AG20443 (cell line): ENCODE results near the gene SCN4A.

Experiments used
- DNase-seq: peaks from one replicate; pipeline ENCODE4 v3.0.0; 2012; ENCODE audit warnings: low spot score, mixed read lengths

SCN4A gene

DNA sequence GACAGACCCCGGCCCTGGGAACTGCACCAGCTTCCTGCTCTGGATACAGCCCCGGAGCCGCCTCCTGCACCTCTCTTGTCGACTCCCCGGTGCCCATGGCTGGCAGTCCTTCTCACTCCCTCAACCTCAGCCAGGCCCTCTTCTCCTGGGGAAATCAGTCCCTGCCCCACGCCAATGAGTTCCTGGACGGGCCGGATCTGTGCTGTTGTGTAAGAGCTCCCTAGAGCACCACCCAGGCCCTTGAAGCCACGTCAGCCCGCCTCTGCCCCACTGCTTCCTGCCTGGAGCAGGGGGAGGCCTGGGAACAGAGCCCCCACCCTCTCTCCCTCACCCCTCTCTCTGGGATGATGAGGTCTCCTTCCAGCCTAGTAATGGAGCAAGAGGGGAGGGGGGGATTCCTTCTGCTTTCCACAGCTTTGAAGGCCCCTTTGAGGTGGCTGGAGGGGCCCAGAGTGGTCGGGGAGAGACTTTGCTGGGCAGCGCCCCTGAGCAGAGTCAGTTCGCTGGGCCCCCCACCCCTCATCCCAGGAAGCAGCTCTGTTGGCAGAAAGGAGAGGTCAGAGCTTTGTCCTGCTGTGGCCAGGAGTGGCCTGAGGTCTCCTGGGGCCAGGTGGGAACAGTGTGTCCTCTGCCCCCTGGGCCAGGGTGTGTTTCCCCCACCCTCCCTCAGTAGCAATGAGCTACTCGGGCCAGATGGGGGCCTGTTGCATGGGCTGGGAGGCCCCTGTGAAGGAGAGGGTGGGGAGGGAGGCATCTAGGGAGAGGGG is 29.2 kb upstream of the SCN4A start:
- DNase-seq = peak; percentile 54

DNA sequence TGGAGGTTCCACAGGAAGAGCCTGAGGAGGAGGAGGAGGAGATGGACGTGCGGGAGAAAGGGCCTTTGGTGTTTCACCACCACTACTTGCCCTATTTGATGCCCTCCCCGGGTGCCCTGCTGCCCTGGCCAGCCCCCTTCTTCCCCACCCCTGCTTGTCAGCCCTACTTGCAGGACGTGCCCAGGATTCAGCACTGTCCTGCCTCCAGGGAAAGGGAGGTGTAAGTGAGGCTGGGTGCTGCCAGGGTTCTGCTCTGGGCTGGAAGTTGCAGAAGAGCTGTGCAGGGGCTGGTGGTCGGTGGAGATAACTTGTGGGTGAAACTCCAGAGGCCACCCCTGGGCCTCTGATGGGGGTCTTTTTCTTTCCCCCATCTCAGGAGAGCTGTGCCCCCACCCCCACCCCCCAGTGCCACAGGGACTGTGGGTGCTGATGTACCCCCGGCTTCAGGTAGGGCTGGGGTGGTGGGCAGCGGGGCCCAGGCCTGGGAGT is 28.4 kb upstream of the SCN4A start:
- peak; percentile 4 for DNase-seq

DNA sequence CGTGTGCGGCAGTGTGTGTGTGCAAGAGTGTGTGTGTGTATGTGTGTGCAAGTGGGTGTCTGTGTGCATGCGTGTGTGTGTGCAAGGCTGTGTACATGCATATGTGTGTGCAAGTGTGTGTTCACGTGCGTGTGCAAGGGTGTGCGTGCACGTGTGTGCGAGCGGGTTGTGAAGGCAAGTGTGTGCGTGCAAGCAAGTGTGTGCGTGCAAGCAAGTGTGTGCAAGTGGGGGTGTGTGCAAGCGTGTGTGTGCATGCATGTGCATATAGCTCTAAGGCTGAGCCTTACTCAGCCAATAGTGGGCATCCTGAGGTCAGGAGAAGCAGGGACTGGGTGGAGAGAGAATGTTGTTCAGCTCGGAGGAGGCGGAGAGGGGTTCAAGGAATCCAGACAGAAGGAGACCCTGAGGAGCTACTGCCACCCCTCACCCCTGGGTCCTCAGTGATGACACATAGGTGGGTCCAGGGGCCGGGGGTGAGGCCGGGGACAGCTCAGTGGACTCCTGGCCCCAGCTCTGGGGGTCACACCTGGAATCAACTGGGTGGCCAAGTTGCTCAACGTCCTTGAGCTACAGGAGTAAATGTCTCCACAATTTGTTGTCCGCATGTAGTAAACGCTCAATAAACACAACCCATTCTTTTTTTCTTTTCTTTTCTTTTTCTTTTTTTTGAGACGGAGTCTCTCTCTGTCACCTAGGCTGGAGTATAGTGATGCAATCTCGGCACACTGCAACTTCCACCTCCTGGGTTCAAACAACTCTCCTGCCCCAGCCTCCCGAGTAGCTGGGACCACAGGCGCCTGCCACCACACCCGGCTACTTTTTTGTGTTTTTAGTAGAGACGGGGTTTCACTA is 27.2 kb upstream of the SCN4A start:
- peak; percentile 4 for DNase-seq

DNA sequence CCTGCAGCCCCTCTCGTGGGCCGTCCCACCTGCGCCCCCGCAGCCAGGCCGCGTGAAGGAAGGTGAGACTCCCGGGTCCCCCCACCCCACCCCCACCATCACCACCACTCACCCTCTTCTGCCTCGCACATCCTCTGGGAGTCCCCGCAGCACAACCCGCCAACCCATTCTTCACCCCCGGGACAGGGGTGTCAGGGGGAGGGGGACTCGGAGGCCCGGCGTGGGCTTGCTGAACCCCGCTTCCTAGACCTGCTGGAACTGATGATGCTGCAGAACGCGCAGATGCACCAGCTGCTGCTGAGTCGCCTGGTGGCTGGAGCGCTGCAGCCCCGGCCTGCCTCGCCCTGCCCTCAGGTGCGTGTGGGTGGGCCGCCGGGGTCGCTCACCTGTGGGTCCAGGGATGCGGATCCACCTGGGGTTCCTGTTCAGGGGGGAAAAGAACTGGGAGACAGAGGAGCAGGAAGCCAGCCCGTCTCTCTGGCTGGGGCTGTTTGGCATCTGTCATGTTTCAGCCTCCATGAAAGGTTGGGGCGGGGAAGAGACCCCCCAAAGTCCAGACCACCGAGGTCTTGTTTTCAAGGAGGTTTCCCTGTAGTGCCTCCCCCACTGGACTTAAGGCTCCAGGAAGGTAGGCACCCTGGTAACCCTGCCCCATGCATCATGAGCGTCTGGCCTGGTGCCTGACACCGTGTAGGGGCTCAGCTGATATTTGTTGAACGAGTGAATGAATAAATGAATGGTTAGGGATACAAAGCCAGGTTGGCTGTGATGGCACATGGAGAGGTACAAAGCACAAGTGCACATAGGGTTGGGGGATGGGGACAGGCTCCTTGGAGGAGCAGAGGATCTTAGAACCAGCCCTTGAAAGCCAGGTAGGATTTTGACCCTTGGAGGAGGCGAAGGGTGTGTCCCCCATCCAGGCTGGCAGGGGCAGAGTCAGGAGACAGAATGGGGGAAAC is 26.3 kb upstream of the SCN4A start:
- DNase-seq = peak; percentile 11

DNA sequence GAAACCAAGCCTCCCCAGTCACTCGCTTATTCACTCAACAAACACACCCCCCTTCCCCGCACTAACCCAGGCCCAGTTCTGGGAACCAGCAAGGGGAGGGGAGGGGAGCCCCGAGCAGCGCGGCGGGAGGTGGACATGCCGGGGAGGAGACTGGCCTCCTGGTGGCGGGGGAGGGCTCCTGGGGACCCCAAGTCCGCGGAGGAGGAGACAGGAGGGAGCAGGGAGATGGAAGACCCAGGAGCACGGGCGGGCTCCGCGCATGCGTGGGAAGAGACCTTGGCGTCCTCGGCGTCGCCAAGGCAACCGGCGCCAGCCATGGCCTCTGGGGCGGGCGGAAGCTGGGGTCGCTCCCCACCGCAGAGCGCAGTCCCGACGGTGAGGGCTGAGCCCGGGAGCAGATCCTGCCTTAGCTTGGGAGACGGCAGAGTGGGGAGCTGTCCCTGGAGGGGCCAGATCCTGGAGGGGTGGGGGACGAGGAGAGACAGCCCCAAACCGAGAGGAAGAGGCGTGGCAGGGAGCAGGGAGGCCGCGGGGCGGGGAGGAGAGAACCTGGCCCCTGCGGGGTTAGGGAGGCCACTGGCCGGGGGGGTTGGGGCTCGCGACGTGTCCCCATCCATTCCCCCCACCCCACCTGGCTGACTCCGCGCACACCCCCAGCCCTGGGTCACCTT is 25.5 kb upstream of the SCN4A start, which contains the start of gene PRR29:
TSS of gene PRR29 (plus strand) at position 302 of the 671 bp plus-strand sequence. CDS start at position 316, 14 bp downstream.
- peak; percentile 97 for DNase-seq

DNA sequence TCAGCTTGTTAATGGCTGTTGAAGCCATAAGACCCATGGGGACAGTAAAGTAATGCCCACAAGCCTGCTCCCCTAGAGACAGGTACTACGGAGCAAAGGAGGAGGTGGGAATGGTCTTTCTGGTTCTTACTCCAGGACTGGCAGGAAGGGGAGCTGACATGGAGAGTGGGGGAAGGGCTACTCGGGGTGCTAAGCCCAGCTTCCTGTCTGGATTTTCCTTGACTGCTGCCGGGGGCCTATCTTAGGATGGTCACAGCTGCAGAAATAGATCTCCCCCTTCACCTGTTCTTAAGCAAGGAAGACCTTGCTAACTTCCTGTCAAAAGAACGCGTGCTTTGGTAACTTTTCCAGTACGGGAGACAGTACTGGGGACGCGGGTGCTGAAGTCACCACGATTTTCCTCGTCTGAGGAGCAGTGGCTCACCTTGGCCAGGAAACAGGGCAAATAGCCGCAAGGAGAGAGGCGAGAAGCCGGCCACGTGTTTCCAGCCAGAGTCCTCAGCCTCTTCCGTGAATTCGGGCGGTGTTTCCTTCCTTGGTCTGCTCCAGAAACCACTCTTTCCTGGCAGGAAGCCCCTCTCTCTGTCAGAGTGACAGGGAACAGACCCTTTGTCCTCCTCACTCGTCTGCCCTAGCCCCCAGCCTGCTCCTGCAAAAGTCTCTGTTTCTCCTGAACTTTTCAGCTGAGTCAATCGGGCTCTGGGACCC is 24.8 kb upstream of the SCN4A start:
- DNase-seq = no peak

DNA sequence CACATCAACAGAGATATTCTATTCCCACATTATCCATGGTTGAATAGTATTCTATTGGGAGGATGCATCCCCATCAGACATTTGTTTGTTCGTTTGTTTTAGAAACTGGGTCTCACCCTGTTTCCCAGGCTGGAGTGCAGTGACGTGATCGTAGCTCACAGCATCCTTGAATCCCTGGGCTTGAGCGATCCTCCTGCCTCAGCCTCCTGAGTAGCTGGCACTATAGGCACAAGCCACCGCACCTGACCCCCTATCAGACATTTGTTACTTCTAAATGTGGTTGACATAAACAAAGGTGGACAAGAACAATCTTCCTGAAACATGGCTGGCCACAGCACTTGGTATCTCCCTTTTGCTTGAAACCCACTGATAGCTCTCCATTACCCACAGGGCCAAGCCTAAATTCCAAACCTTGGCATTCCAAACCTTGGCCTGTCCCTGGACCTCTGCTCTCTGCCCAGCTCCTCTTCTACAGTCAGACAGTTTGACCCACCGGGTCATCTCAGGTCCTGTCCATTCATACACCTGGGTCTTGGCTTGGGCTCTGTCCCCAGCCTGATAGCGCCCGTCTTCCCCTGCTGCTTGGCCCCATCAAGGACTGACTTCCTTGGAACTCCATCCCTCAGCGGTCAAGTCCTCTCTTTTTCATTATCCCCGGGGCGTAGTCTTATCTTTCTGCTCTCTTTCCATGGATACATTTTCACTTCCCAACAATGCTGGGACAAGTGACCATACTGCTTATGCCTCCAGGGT is 23.9 kb upstream of the SCN4A start:
- no peak for DNase-seq

DNA sequence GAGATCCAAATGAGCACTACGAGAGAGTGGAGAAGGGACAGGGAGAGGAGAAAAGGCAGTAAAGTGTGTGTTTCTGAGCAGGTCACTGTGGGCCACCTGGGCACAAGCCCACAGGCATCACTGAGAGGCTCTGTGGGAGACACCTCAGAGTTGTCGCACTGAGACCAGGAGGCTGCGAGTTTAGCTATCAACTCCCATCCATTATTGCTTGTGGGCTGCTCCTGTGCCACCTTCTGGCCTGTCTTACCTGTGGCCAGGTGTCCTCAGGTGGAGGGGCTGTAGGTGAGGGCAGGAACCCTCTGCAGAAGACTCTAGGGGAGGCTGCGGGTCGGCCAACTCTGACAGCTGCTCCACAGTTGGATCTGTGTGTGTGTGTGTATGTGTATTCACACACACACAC is 22.9 kb upstream of the SCN4A start:
- DNase-seq = no peak

DNA sequence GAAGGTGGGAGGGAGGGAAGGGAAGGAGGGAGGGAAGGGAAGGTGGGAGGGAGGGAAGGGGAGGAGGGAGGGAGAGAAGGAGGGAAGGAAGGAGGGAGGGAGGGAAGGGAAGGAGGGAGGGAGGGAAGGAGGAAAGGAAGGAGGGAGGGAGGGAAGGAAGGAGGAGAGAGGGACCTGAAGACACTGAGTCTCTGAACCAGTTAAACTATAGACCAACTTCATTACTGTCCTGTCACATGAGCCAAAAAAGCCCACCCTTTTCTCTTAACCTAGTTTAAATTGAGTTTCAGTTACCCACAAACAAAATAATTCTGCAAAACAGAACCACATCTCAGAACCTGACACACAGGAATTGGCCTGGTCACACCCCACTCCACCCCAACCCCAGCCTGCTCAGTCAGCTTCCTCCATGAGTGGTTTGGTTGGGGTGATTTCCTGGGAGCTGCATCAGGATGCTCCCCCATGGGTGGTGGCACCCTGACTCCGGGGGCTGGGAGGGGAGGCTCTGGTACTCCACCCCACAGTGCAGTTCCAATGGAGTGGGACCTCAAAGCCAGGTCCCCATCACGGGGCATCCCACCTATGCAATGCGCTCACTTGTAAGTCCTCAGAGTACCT is 20.8 kb upstream of the SCN4A start:
- DNase-seq = no peak

DNA sequence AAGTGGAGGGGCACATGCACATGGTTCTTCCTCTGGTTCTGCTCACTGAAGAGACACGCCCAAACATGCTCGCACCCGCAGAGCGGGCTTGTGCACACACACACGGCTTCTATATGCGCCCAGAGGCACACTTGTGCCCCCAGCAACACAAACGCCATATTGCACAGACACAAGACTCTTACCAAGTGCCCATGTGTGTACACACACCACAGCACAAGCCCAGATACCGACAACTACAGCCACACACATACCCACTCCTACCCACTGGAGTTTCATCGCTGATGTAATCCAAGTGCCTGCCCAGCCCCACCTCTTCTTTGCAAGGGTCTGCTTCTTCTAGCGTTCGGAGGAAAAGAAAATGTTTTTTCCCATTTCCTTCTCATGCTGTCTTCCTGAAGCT is 18.9 kb upstream of the SCN4A start:
- no peak for DNase-seq

DNA sequence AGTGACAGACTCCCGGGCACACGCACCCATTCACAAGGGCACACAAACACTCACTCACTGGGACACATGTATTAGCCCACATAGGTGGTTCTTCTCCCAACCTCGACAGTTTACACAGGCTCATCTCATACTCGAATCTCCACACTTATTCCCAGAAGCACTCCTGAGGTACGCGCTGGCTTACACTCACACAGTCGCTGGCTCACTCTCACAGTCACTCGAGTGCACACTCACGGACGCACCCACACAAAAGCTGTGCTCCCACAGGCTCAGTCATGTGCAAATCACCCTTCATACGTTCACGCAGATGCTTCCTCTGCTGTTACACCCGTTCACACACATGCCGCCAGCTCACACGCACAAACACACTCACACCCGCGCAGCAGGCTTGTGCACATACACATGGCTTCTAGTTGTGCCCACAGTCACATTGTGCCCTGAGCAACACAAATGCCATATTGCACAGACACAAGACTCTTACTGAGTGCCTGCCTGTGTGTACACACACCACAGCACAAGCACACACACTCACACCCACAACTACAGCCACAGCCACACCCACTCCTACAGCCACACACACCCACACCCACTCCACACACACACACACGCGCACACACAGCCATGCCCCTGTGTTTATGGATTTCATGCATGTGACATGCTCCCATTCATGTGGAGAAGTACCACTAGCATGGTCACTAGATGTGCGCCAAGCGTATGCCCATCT is 17.1 kb upstream of the SCN4A start:
- DNase-seq = no peak

DNA sequence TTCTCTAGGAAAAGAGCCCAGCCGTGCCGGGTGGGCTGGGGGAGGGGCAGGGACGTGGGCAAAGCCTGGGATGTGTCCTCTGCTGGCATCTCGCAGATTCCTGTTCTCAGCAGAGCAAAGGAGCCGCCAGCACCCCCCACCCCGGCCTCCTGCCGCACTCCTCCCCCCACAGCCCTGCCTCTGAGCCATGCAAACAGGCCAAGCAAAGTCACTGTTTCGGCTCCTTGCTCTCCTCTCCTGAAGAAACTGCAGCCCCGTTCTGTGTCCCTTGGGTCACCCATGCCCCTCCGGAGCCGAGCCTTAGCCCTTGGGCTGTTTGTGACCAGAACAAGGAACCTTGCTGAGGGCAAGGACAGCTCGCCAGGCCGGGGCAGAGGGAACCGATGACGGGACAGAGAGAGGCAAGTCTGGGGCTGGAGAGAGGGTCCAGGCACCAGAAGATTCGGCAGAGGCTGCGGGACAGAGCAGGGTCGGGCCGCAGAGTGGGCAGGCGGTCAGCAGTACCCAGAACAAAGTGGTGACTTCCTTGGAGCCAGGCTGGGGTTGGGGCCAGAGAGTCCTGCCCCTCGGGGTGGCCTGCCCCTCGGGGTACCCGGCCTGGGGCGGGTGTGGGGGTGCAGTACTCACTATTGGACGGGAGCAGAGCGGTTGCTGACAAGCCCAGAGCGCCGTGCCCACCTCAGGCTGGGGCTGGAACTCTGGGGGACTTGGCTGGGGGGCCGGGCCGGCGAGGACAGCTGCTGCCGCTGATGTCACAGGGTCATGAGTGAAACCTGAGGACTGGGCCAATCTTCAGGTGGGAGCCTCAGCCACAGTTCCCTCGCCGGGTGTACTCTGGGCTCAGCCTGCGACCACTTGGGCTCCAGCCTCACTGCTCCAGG is 16.3 kb upstream of the SCN4A start:
- peak; percentile 36 for DNase-seq

DNA sequence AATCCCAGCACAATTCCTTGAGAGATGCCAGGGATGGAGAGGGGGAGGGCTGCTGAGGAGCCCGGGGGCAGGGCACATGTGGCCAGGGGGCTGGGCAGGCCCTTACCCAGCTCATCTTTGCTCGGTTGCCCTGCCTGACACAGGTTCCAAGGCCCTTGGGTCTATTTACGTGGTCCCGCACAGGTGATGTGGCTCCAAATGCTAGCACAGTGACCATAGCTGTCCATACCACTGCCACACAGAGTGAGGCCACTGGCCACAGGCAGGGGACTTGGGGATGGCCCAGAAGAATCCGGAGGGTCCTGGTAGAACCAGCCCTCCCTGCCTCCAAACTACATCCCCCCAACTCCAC is 15.4 kb upstream of the SCN4A start:
- no peak for DNase-seq

DNA sequence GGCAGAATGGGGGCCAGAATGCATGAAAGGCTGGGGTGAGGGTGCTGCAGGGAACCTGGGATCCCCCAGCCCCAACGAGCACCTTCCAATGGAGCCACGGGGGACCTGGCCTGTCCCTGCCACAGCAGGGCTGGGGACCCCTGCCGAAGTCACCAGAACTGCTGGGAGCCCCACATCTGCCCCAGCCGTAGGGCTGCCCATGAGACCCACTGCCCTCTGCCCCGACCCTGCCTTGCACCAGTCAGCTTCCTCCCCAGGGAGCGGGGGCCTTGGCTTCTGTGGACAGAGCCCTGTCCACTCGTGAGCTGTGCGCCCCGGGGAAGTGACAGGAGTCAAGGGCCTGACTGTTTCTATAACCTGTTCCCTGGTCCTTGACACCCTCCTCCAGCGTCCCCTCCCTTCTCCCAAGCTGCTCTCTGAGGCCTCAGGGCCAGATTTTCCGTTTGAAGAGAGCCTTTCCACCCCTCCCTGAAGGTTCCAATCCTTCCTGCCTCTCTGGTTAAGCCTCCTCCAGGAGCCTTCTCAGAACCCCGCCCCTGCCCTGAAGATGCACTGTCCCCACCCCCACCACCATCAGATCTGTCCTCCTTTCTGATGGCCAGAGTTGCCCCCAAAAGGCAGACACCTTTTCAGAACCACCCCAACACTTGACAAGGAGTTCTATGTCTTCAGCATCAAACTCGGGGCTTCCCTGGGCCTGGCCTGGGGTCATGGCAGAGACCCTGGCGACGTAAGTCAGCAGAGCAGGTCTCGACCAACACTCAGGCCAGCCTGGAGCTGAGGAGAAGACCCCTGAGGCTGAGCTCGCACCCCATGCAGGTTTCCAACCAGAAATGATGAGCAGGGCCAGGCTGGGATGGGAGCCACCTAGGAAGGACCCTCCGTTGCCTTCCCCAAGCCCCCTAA is 14.8 kb upstream of the SCN4A start:
- DNase-seq = no peak

DNA sequence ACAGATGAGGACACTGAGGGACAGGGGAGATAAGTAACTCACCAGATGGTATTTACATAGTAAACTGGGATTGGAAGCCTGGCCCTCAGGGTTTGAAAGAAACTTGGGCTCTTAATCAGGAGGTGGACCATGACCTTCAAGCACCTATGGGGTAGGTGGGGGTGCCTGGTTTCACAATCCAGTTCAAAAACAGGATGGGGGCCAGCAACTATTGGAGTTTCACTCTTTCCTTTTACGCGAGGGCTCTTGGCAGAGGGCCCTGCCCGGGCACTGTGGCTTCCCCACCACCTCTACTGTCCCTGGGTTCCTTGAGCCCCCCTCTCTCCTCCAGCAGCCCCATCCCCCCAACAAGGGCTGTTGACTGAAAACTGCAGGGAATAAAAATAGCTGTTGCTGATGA is 14.1 kb upstream of the SCN4A start:
- no peak for DNase-seq

DNA sequence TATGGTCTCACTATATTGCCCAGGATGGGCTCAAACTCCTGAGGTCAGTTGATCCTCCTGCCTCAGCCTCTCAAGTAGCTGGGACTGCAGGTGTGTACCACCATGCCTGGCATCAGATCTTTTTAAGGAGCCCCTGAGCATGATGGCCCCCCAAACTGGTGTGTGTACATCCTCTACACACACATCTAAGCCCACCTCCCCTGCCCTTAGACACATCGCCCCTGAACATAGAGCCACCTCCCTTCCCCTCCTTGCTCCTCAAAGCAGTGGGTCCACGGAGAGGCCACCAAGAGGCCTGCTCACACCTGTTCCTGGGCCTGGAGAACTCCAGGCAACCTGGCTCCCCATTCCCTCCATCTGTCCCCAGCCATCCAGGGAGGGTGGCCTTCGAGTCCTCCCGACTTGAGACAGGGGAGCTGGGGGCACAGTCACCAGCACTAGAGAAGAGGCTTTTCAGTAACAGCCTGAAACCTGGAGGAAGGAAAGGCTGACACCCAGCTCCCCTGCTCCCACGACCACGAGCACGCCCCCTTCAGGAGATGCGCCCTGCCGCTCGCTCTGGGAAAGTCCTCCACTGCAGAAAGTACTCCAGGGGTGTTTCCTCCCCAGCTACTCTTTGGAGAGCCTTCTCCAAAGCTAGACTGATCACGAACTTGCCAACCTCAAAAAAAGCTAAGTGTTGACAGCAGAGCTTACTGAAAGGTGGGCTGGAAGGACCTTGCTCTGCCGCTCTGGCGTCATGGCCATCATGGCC is 12.8 kb upstream of the SCN4A start:
- no peak for DNase-seq
